ENCODE data around the gene FOXP1. TPM values are rescaled to one million over a fixed set of nuclear protein-coding genes. Genes with fewer than 3 reads are reported as not detected.

Gene FOXP1
- total and polyA plus RNA-seq, 7 experiments from 2014 or later, result 104 to 537 (median 444) TPM

- peaks cover 1 to 40% (median 19%) of the 10 kb centered on the region in 5 donors for H3K36me3 Mint-ChIP-seq
- Histone ChIP-seq H3K27me3 (ENCODE audit: control insufficient read depth in 2 of 2, insufficient read depth in 2 of 2, low read length in 2 of 2) (no peaks in the 10 kb centered on the region), H3K27ac (ENCODE audit: low read depth, low read length) (peak overlapping the region; percentile 66), H3K4me3 (ENCODE audit: low read length) (peak overlapping the region; percentile 1), H3K36me3 (ENCODE audit: control insufficient read depth in 2 of 3, insufficient read depth in 3 of 3, low read length in 3 of 3) (peaks cover 0 to 13% (median 0%) of the 10 kb centered on the region in 3 experiments), H3K4me1 (ENCODE audit: control insufficient read depth in 2 of 2, insufficient read depth in 2 of 2, low read length in 2 of 2) (peaks cover 14 to 78% of the 10 kb centered on the region in 2 donors), H3K9me3 (ENCODE audit: control insufficient read depth in 2 of 3, low read length in 3 of 3) (no peaks in the 10 kb centered on the region)
- ATAC-seq (no peak), DNase-seq (peak in 2 of 9 donors; percentile 25 to 30)
- ChIA-PET CTCF (interaction anchor here (0.6 kb wide), 1 partner anchor 227 kb away, joined by 3 read pairs; no protein-coding TSS in a partner anchor), POLR2A (interaction anchor here (0.5 to 1.0 kb wide), 6 partner anchors 13 to 138 kb away, joined by 3 to 5 read pairs (median 4); no protein-coding TSS in a partner anchor)
- no peaks in the 10 kb centered on the region for H3K9me3 Mint-ChIP-seq
- H3K4me3 Mint-ChIP-seq, result peak overlapping the region in 9 of 10 donors; percentile 14 to 84 (median 76)
- peaks cover 27 to 97% (median 93%) of the 10 kb centered on the region in 7 donors for H3K4me1 Mint-ChIP-seq
- intact Hi-C loops (cut with micrococcal nuclease), result loop anchor here in 1 of 2 donors (1.0 to 5.0 kb wide), 3 partner anchors 13 to 37 kb away; no protein-coding TSS in a partner anchor
- H3K27ac Mint-ChIP-seq, result peak overlapping the region in 8 of 9 donors; percentile 84 to 97 (median 91)
- peaks cover 0 to 18% (median 0%) of the 10 kb centered on the region in 5 donors for H3K27me3 Mint-ChIP-seq
These were observed 223.3 kb downstream of the FOXP1 start for GRCh38 chr3:71360180-71360579.

- Mint-ChIP-seq H3K9me3 (no peaks in the 10 kb centered on the region), H3K36me3 (peaks cover 5 to 48% (median 35%) of the 10 kb centered on the region in 5 donors), H3K4me3 (peak overlapping the region in 5 of 10 donors; percentile 11 to 56 (median 28)), H3K4me1 (peaks cover 28 to 97% (median 90%) of the 10 kb centered on the region in 7 donors), H3K27me3 (peaks cover 0 to 27% (median 0%) of the 10 kb centered on the region in 5 donors), H3K27ac (peak overlapping the region in 8 of 9 donors; percentile 44 to 93 (median 63))
- ATAC-seq (no peak), DNase-seq (no peak)
- Histone ChIP-seq H3K9me3 (ENCODE audit: control insufficient read depth in 2 of 3, low read length in 3 of 3) (no peaks in the 10 kb centered on the region), H3K27ac (ENCODE audit: low read depth, low read length) (no peak overlapping the region), H3K4me1 (ENCODE audit: control insufficient read depth in 2 of 2, insufficient read depth in 2 of 2, low read length in 2 of 2) (peaks cover 14 to 63% of the 10 kb centered on the region in 2 donors), H3K27me3 (ENCODE audit: control insufficient read depth in 2 of 2, insufficient read depth in 2 of 2, low read length in 2 of 2) (no peaks in the 10 kb centered on the region), H3K36me3 (ENCODE audit: control insufficient read depth in 2 of 3, insufficient read depth in 3 of 3, low read length in 3 of 3) (peaks cover 0 to 23% (median 0%) of the 10 kb centered on the region in 3 experiments), H3K4me3 (ENCODE audit: low read length) (no peak overlapping the region)
- ChIA-PET POLR2A (no interaction called here), CTCF (no interaction called here)
- intact Hi-C loops (cut with micrococcal nuclease), result no loop called here
These were observed 225.3 kb downstream of the FOXP1 start for GRCh38 chr3:71358243-71358642.

GRCh38 chr3:71356265-71356664 lies 227.3 kb downstream of the FOXP1 start:
- POLR2A ChIA-PET, result interaction anchor here (0.7 to 1.3 kb wide), 3 partner anchors 11 to 140 kb away, joined by 3 to 5 read pairs (median 3); no protein-coding TSS in a partner anchor
- H3K4me1 Mint-ChIP-seq, result peaks cover 21 to 95% (median 90%) of the 10 kb centered on the region in 7 donors
- H3K9me3 ChIP-seq (ENCODE audit: control insufficient read depth in 2 of 3, low read length in 3 of 3), result no peaks in the 10 kb centered on the region
- H3K27me3 Mint-ChIP-seq, result peaks cover 0 to 31% (median 0%) of the 10 kb centered on the region in 5 donors
- no peak overlapping the region for H3K4me3 ChIP-seq (ENCODE audit: low read length)
- H3K27ac Mint-ChIP-seq, result peak overlapping the region in 7 of 9 donors; percentile 38 to 81 (median 77)
- intact Hi-C loops (cut with micrococcal nuclease), result no loop called here
- H3K27ac ChIP-seq (ENCODE audit: low read depth, low read length), result no peak overlapping the region
- H3K36me3 Mint-ChIP-seq, result peaks cover 5 to 52% (median 41%) of the 10 kb centered on the region in 5 donors
- peaks cover 0 to 23% (median 0%) of the 10 kb centered on the region in 3 experiments for H3K36me3 ChIP-seq (ENCODE audit: control insufficient read depth in 2 of 3, insufficient read depth in 3 of 3, low read length in 3 of 3)
- H3K27me3 ChIP-seq (ENCODE audit: control insufficient read depth in 2 of 2, insufficient read depth in 2 of 2, low read length in 2 of 2), result no peaks in the 10 kb centered on the region
- CTCF ChIA-PET, result no interaction called here
- peak; percentile 19 for ATAC-seq
- no peak for DNase-seq
- peak overlapping the region in 3 of 10 donors; percentile 31 to 64 (median 50) for H3K4me3 Mint-ChIP-seq
- peaks cover 13 to 57% of the 10 kb centered on the region in 2 donors for H3K4me1 ChIP-seq (ENCODE audit: control insufficient read depth in 2 of 2, insufficient read depth in 2 of 2, low read length in 2 of 2)
- H3K9me3 Mint-ChIP-seq, result no peaks in the 10 kb centered on the region

GRCh38 chr3:71355862-71356261 lies 227.7 kb downstream of the FOXP1 start:
- H3K4me1 Mint-ChIP-seq, result peaks cover 17 to 95% (median 90%) of the 10 kb centered on the region in 7 donors
- Histone ChIP-seq H3K27me3 (ENCODE audit: control insufficient read depth in 2 of 2, insufficient read depth in 2 of 2, low read length in 2 of 2) (no peaks in the 10 kb centered on the region), H3K27ac (ENCODE audit: low read depth, low read length) (no peak overlapping the region), H3K9me3 (ENCODE audit: control insufficient read depth in 2 of 3, low read length in 3 of 3) (no peaks in the 10 kb centered on the region), H3K4me1 (ENCODE audit: control insufficient read depth in 2 of 2, insufficient read depth in 2 of 2, low read length in 2 of 2) (peaks cover 9 to 55% of the 10 kb centered on the region in 2 donors), H3K36me3 (ENCODE audit: control insufficient read depth in 2 of 3, insufficient read depth in 3 of 3, low read length in 3 of 3) (peaks cover 0 to 23% (median 0%) of the 10 kb centered on the region in 3 experiments), H3K4me3 (ENCODE audit: low read length) (no peak overlapping the region)
- H3K9me3 Mint-ChIP-seq, result no peaks in the 10 kb centered on the region
- intact Hi-C loops (cut with micrococcal nuclease), result no loop called here
- peaks cover 0 to 33% (median 0%) of the 10 kb centered on the region in 5 donors for H3K27me3 Mint-ChIP-seq
- H3K4me3 Mint-ChIP-seq, result peak overlapping the region in 7 of 10 donors; percentile 19 to 64 (median 49)
- CTCF ChIA-PET, result no interaction called here
- peaks cover 5 to 55% (median 43%) of the 10 kb centered on the region in 5 donors for H3K36me3 Mint-ChIP-seq
- ATAC-seq (peak; percentile 6), DNase-seq (no peak)
- H3K27ac Mint-ChIP-seq, result peak overlapping the region in 8 of 9 donors; percentile 38 to 81 (median 74)
- POLR2A ChIA-PET, result interaction anchor here (0.7 to 0.9 kb wide), 2 partner anchors 12 to 123 kb away, joined by 3 to 5 read pairs; no protein-coding TSS in a partner anchor

- Mint-ChIP-seq H3K36me3 (peaks cover 5 to 58% (median 49%) of the 10 kb centered on the region in 5 donors), H3K27me3 (peaks cover 0 to 35% (median 0%) of the 10 kb centered on the region in 5 donors), H3K9me3 (no peaks in the 10 kb centered on the region), H3K27ac (peak overlapping the region in 7 of 9 donors; percentile 31 to 84 (median 74)), H3K4me1 (peaks cover 9 to 95% (median 90%) of the 10 kb centered on the region in 7 donors), H3K4me3 (peak overlapping the region in 2 of 10 donors; percentile 12 to 64)
- ChIA-PET CTCF (no interaction called here), POLR2A (no interaction called here)
- H3K9me3 ChIP-seq (ENCODE audit: control insufficient read depth in 2 of 3, low read length in 3 of 3), result no peaks in the 10 kb centered on the region
- no peak overlapping the region for H3K4me3 ChIP-seq (ENCODE audit: low read length)
- peaks cover 0 to 23% (median 0%) of the 10 kb centered on the region in 3 experiments for H3K36me3 ChIP-seq (ENCODE audit: control insufficient read depth in 2 of 3, insufficient read depth in 3 of 3, low read length in 3 of 3)
- ATAC-seq (no peak), DNase-seq (no peak)
- intact Hi-C loops (cut with micrococcal nuclease), result no loop called here
- H3K4me1 ChIP-seq (ENCODE audit: control insufficient read depth in 2 of 2, insufficient read depth in 2 of 2, low read length in 2 of 2), result peaks cover 1 to 59% of the 10 kb centered on the region in 2 donors
- H3K27ac ChIP-seq (ENCODE audit: low read depth, low read length), result no peak overlapping the region
- no peaks in the 10 kb centered on the region for H3K27me3 ChIP-seq (ENCODE audit: control insufficient read depth in 2 of 2, insufficient read depth in 2 of 2, low read length in 2 of 2)
These were observed 228.5 kb downstream of the FOXP1 start for GRCh38 chr3:71355037-71355436.

- POLR2A ChIA-PET, result interaction anchor here (0.6 to 1.6 kb wide), 4 partner anchors 14 to 372 kb away, joined by 3 to 4 read pairs (median 3); no protein-coding TSS in a partner anchor
- Histone ChIP-seq H3K36me3 (ENCODE audit: control insufficient read depth in 2 of 3, insufficient read depth in 3 of 3, low read length in 3 of 3) (peaks cover 0 to 16% (median 0%) of the 10 kb centered on the region in 3 experiments), H3K27me3 (ENCODE audit: control insufficient read depth in 2 of 2, insufficient read depth in 2 of 2, low read length in 2 of 2) (no peaks in the 10 kb centered on the region), H3K4me3 (ENCODE audit: low read length) (no peak overlapping the region), H3K9me3 (ENCODE audit: control insufficient read depth in 2 of 3, low read length in 3 of 3) (no peaks in the 10 kb centered on the region), H3K4me1 (ENCODE audit: control insufficient read depth in 2 of 2, insufficient read depth in 2 of 2, low read length in 2 of 2) (peaks cover 7 to 51% of the 10 kb centered on the region in 2 donors), H3K27ac (ENCODE audit: low read depth, low read length) (no peak overlapping the region)
- peaks cover 0 to 34% (median 0%) of the 10 kb centered on the region in 5 donors for H3K27me3 Mint-ChIP-seq
- intact Hi-C loops (cut with micrococcal nuclease), result loop anchor here in 1 of 2 donors (2.0 kb wide), 1 partner anchor 13 kb away; no protein-coding TSS in a partner anchor
- peak overlapping the region in 8 of 9 donors; percentile 5 to 77 (median 55) for H3K27ac Mint-ChIP-seq
- H3K36me3 Mint-ChIP-seq, result peaks cover 0 to 40% (median 31%) of the 10 kb centered on the region in 5 donors
- H3K4me3 Mint-ChIP-seq, result peak overlapping the region in 2 of 10 donors; percentile 9 to 28
- CTCF ChIA-PET, result interaction anchor here (0.6 to 1.3 kb wide), 4 partner anchors 13 to 347 kb away, joined by 3 read pairs; no protein-coding TSS in a partner anchor
- ATAC-seq (no peak), DNase-seq (no peak)
- H3K4me1 Mint-ChIP-seq, result peaks cover 13 to 97% (median 87%) of the 10 kb centered on the region in 7 donors
- no peaks in the 10 kb centered on the region for H3K9me3 Mint-ChIP-seq
These were observed 232.0 kb downstream of the FOXP1 start for GRCh38 chr3:71351403-71352149.

All from naive thymus-derived CD4-positive, alpha-beta T cell (primary cell).